H1 (cell line): Measurements from ENCODE around the gene SIK3. TPM values are rescaled to one million over a fixed set of nuclear protein-coding genes. Genes with fewer than 3 reads are reported as not detected.

Experiments
- CTCF ChIA-PET: fragments of 300-600 bp; sonication (Branson Sonifier 250); formaldehyde crosslinking; loops from one replicate; lab custom pipeline; 2021; ENCODE audit not compliant: partially characterized antibody; lab: Charles Lee
- POLR2A ChIA-PET: fragments of 300-600 bp; sonication (Branson Sonifier 250); formaldehyde crosslinking; loops from one replicate; lab custom pipeline; 2021; ENCODE audit warnings: inconsistent platforms; ENCODE audit not compliant: partially characterized antibody; lab: Charles Lee
- DNase-seq, 2 experiments: peaks; one replicate each; pipeline versions ENCODE4 v3.0.0 to v3.0.0-alpha.2; 2010 to 2022; ENCODE audit warnings: low spot score in 2 of 2, low read depth in 1 of 2, mixed read lengths in 1 of 2
- FAIRE-seq: peaks from 2 replicates; lab custom pipeline; 2011; peaks lifted over from hg19 to GRCh38; lab: Jason Lieb, UNC
- H2AFZ ChIP-seq: 2 replicates; pipeline ENCODE4 v1.8.1; 2012; ENCODE audit warnings: low read length, inconsistent platforms
- H2AK5ac ChIP-seq: 2 replicates; pipeline ENCODE4 v1.6.1; 2013; ENCODE audit warnings: low read depth, low read length
- H2BK120ac ChIP-seq: replicated peaks from 2 replicates; pipeline ENCODE3; 2013; ENCODE audit warnings: low read depth, low read length, inconsistent platforms
- H2BK12ac ChIP-seq: 2 replicates; pipeline ENCODE4 v1.6.1; 2013; ENCODE audit warnings: low read depth, low read length
- H2BK15ac ChIP-seq: 2 replicates; pipeline ENCODE4 v1.6.1; 2013; ENCODE audit warnings: low read length
- H2BK20ac ChIP-seq: 2 replicates; pipeline ENCODE4 v1.6.1; 2013; ENCODE audit warnings: low read length
- H2BK5ac ChIP-seq: 2 replicates; pipeline ENCODE4 v1.6.1; 2013; ENCODE audit warnings: low read depth, low read length
- H3K14ac ChIP-seq: 2 replicates; pipeline ENCODE4 v1.6.1; 2013; ENCODE audit warnings: inconsistent platforms; ENCODE audit not compliant: insufficient read length
- H3K18ac ChIP-seq: 2 replicates; pipeline ENCODE4 v1.6.1; 2013; ENCODE audit warnings: low read length; ENCODE audit errors: extremely low read depth
- H3K23ac ChIP-seq: 2 replicates; pipeline ENCODE4 v1.6.1; 2013; ENCODE audit warnings: inconsistent platforms; ENCODE audit not compliant: insufficient read length
- H3K23me2 ChIP-seq: 2 replicates; pipeline ENCODE4 v1.6.1; 2013; ENCODE audit warnings: low read depth, low read length
- H3K27ac ChIP-seq: 2 replicates; pipeline ENCODE4 v1.6.1; 2011; ENCODE audit warnings: low read depth, low read length, inconsistent platforms
- H3K27me3 ChIP-seq, 4 experiments: replicated peaks in 1 of 4; 1 replicate in 1 of 4; 2 replicates in 3 of 4; pipeline versions ENCODE4 v1.6.1 to v1.8.1; 2011 to 2013; ENCODE audit warnings: low read length in 3 of 4, mild to moderate bottlenecking in 3 of 4, inconsistent platforms in 2 of 4, mixed read lengths in 2 of 4, moderate library complexity in 1 of 4; ENCODE audit not compliant: control insufficient read depth in 3 of 4, insufficient read depth in 3 of 4; ENCODE audit errors: extremely low read depth in 1 of 4
- H3K36me3 ChIP-seq, 4 experiments: 2 replicates each; pipeline versions ENCODE4 v1.6.1 to v1.8.1; 2011 to 2013; ENCODE audit warnings: mild to moderate bottlenecking in 4 of 4, low read length in 3 of 4, moderate library complexity in 2 of 4, control low read depth in 1 of 4, inconsistent platforms in 1 of 4; ENCODE audit not compliant: insufficient read depth in 4 of 4, control insufficient read depth in 2 of 4
- H3K4ac ChIP-seq: replicated peaks from 2 replicates; pipeline ENCODE3; 2013; ENCODE audit warnings: low read length, low read depth, mixed read lengths, inconsistent platforms; ENCODE audit not compliant: insufficient read length
- H3K4me1 ChIP-seq, 4 experiments: replicated peaks in 1 of 4; 1 replicate in 1 of 4; 2 replicates in 3 of 4; pipeline versions ENCODE4 v1.6.1 to v1.8.1; 2011 to 2013; ENCODE audit warnings: low read length in 3 of 4, inconsistent platforms in 2 of 4, mixed read lengths in 1 of 4; ENCODE audit not compliant: insufficient read depth in 4 of 4, control insufficient read depth in 3 of 4
- H3K4me2 ChIP-seq, 2 experiments: 2 replicates each; pipeline versions ENCODE4 v1.6.1 to v1.8.1; 2011 to 2013; ENCODE audit warnings: low read depth in 2 of 2, low read length in 2 of 2, control low read depth in 1 of 2, inconsistent platforms in 1 of 2, mild to moderate bottlenecking in 1 of 2; ENCODE audit not compliant: insufficient read depth in 1 of 2
- H3K4me3 ChIP-seq, 4 experiments: fragments of 200-600, 300-600 bp in 1 of 4; sonication (generic), shearing (Covaris generic), sonication (Bioruptor Twin) in 1 of 4; 2 replicates each; pipeline versions ENCODE4 v1.5.1 to v1.8.1; 2011 to 2016; ENCODE audit warnings: low read length in 4 of 4, low read depth in 3 of 4, control low read depth in 2 of 4, inconsistent platforms in 2 of 4, mild to moderate bottlenecking in 2 of 4, mixed read lengths in 1 of 4, moderate library complexity in 1 of 4; ENCODE audit not compliant: insufficient read depth in 2 of 4; ENCODE audit errors: extremely low read depth in 1 of 4
- H3K56ac ChIP-seq: replicated peaks from 2 replicates; pipeline ENCODE3; 2013; ENCODE audit warnings: low read depth, mild to moderate bottlenecking, mixed read lengths, low read length, inconsistent platforms; ENCODE audit not compliant: insufficient read length
- H3K79me1 ChIP-seq: 2 replicates; pipeline ENCODE4 v1.6.1; 2013; ENCODE audit warnings: low read depth, low read length, control low read depth
- H3K79me2 ChIP-seq, 2 experiments: 2 replicates each; pipeline versions ENCODE4 v1.6.1 to v1.8.1; 2012 to 2013; ENCODE audit warnings: low read length in 2 of 2, mild to moderate bottlenecking in 2 of 2, inconsistent platforms in 1 of 2; ENCODE audit not compliant: insufficient read depth in 2 of 2, control insufficient read depth in 1 of 2
- H3K9ac ChIP-seq, 4 experiments: replicated peaks in 1 of 4; 1 replicate in 1 of 4; 2 replicates in 3 of 4; pipeline versions ENCODE4 v1.6.1 to v1.8.1; 2011 to 2013; ENCODE audit warnings: low read depth in 3 of 4, low read length in 3 of 4, control low read depth in 2 of 4, mild to moderate bottlenecking in 2 of 4, moderate library complexity in 2 of 4, inconsistent platforms in 1 of 4; ENCODE audit errors: extremely low read depth in 1 of 4
- H3K9me3 ChIP-seq, 2 experiments: 2 replicates each; pipeline versions ENCODE4 v1.6.1 to v1.8.1; 2012 to 2013; ENCODE audit warnings: mild to moderate bottlenecking in 2 of 2, moderate library complexity in 2 of 2, control low read depth in 1 of 2, inconsistent platforms in 1 of 2, low read depth in 1 of 2, low read length in 1 of 2, mixed read lengths in 1 of 2; ENCODE audit not compliant: insufficient read depth in 2 of 2
- H4K20me1 ChIP-seq, 2 experiments: replicated peaks in 1 of 2; 2 replicates each; pipeline versions ENCODE3 to v1.8.1; 2011 to 2013; ENCODE audit warnings: inconsistent platforms in 2 of 2, low read length in 2 of 2, mild to moderate bottlenecking in 1 of 2; ENCODE audit not compliant: insufficient read depth in 2 of 2, control insufficient read depth in 1 of 2
- H4K5ac ChIP-seq: 2 replicates; pipeline ENCODE4 v1.6.1; 2013; ENCODE audit warnings: low read length, low read depth, mixed read lengths, inconsistent platforms; ENCODE audit not compliant: insufficient read length
- H4K8ac ChIP-seq: 2 replicates; pipeline ENCODE4 v1.8.0; 2013; ENCODE audit warnings: mild to moderate bottlenecking, moderate library complexity, low read length, inconsistent platforms; ENCODE audit not compliant: insufficient read depth; ENCODE audit errors: extremely low read depth
- H4K91ac ChIP-seq: replicated peaks from 2 replicates; pipeline ENCODE3; 2013; ENCODE audit warnings: low read length, mixed read lengths, inconsistent platforms; ENCODE audit not compliant: insufficient read length
- ASH2L ChIP-seq: fragments of 200-600, 300-600 bp; sonication (generic); IDR thresholded peaks from one replicate; pipeline ENCODE4 v1.7.1; 2017; ENCODE audit warnings: low read length
- BACH1 ChIP-seq: IDR thresholded peaks from 2 replicates; pipeline ENCODE4 v1.6.1; 2012; ENCODE audit warnings: low read length, improper control_type of control experiment
- CBX8 ChIP-seq: fragments of 300-800, 300-1000 bp; sonication (generic); IDR thresholded peaks from 2 replicates; pipeline ENCODE4 v1.7.1; 2016; ENCODE audit warnings: low read depth, low read length, borderline replicate concordance
- EGR1 ChIP-seq: IDR thresholded peaks from 2 replicates; pipeline ENCODE4 v1.6.1; 2011; ENCODE audit warnings: low read depth, low read length, borderline replicate concordance
- EP300 ChIP-seq, 2 experiments: IDR thresholded peaks; 1 replicate in 1 of 2; 2 replicates in 1 of 2; pipeline ENCODE4 v1.6.1; 2011 to 2012; ENCODE audit warnings: low read depth in 2 of 2, low read length in 2 of 2, mild to moderate bottlenecking in 2 of 2, borderline replicate concordance in 1 of 2, inconsistent platforms in 1 of 2, moderate library complexity in 1 of 2
- EZH2 ChIP-seq: fragments of 200-600 bp; sonication (generic); IDR thresholded peaks from 2 replicates; pipeline ENCODE4 v1.7.1; 2012; ENCODE audit warnings: low read depth, mild to moderate bottlenecking, moderate library complexity, low read length, inconsistent platforms; ENCODE audit not compliant: severe bottlenecking
- GTF2F1 ChIP-seq: IDR thresholded peaks from 2 replicates; pipeline ENCODE4 v1.6.1; 2012; ENCODE audit warnings: low read depth, low read length, improper control_type of control experiment, borderline replicate concordance
- KDM1A ChIP-seq: fragments of 200-600, 300-600 bp; sonication (generic); IDR thresholded peaks from 2 replicates; pipeline ENCODE4 v1.7.1; 2016; ENCODE audit warnings: mild to moderate bottlenecking, low read length, borderline replicate concordance
- MAX ChIP-seq: IDR thresholded peaks from 2 replicates; pipeline ENCODE4 v1.6.1; 2012; ENCODE audit warnings: inconsistent platforms
- NANOG ChIP-seq: IDR thresholded peaks from 2 replicates; pipeline ENCODE4 v1.6.1; 2011; ENCODE audit warnings: low read length, low read depth, mild to moderate bottlenecking, inconsistent platforms; ENCODE audit not compliant: insufficient read depth, poor library complexity, severe bottlenecking
- POLR2AphosphoS5 ChIP-seq: IDR thresholded peaks from 2 replicates; pipeline ENCODE4 v1.6.1; 2011; ENCODE audit warnings: low read depth, low read length
- RAD21 ChIP-seq, 2 experiments: IDR thresholded peaks in 1 of 2; conservative IDR thresholded peaks in 1 of 2; 2 replicates each; pipeline ENCODE4 v1.6.1; 2011; ENCODE audit warnings: low read depth in 2 of 2, low read length in 2 of 2, improper control_type of control experiment in 1 of 2, inconsistent platforms in 1 of 2, mild to moderate bottlenecking in 1 of 2, moderate library complexity in 1 of 2
- SIX5 ChIP-seq: IDR thresholded peaks from 2 replicates; pipeline ENCODE4 v1.6.1; 2011; ENCODE audit warnings: mild to moderate bottlenecking, low read depth, low read length
- ZNF274 ChIP-seq: IDR thresholded peaks from 2 replicates; pipeline ENCODE4 v1.7.0; 2012; ENCODE audit warnings: low read length, borderline replicate concordance; ENCODE audit errors: extremely low read depth
- WGBS, 2 experiments: shearing (Covaris generic) in 1 of 2; methylation state at CpG; one replicate each; pipeline versions ENCODE4 v1.1.6 to v1.1.7; 2013 to 2015; ENCODE audit warnings: low lambda C conversion rate in 2 of 2, mixed read lengths in 2 of 2, inconsistent platforms in 1 of 2, low coverage in 1 of 2, missing lambda C conversion rate in 1 of 2; ENCODE audit not compliant: insufficient replicate concordance in 2 of 2, insufficient coverage in 1 of 2, insufficient read length in 1 of 2; ENCODE audit errors: extremely low coverage in 1 of 2, missing lambda C conversion rate in 1 of 2; 5-methylcytosine and 5-hydroxymethylcytosine counted together
- polyA plus RNA-seq, 7 experiments: library from polyadenylated mRNA; depleted of rRNA in 3 of 7; stranded (reverse) in 5 of 7; unstranded in 2 of 7; fragments of >200 nt in 5 of 7; fragments of 200-250 nt in 2 of 7; gene quantifications; 1 replicate in 5 of 7; 2 replicates in 1 of 7; 4 replicates in 1 of 7; pipeline versions ENCODE4 v1.2.1 to v1.2.3, GENCODE V29; 2011 to 2013; ENCODE audit warnings: missing spikeins in 2 of 7, mixed read lengths in 2 of 7
- total RNA-seq: library from RNA; stranded (reverse); fragmentation: NEBNext Ultra II Directional; extraction: Animal tissue kit (Norgen Biotek cat#: 25700); gene quantifications from 2 replicates; pipeline ENCODE4 v1.2.1, GENCODE V29; 2021

The SIK3 gene
- total and polyA plus RNA-seq, 2 of the 8 experiments (the other 6 are each of a cell fraction or from before 2014, with no cell fraction given), result 19.9 to 32.1 TPM

GRCh38 chr11:116825434-116825833 lies 272.8 kb downstream of the SIK3 start:
- WGBS, 2 experiments, result 79% methylated on average over 5 of the region's 5 CpGs; no CpG with 5 or more reads in 1 of the 2 experiments
- no peaks in the 10 kb centered on the region for H3K36me3 ChIP-seq
- no peak overlapping the region for H3K56ac ChIP-seq
- no peak overlapping the region for H3K4ac ChIP-seq
- no peak overlapping the region for H4K8ac ChIP-seq
- no peaks in the 10 kb centered on the region for H3K79me2 ChIP-seq
- no peak overlapping the region for H2BK15ac ChIP-seq
- H4K91ac ChIP-seq, result no peak overlapping the region
- no peak for DNase-seq
- H3K9ac ChIP-seq, result no peak overlapping the region
- no peaks in the 10 kb centered on the region for H3K9me3 ChIP-seq
- H2BK120ac ChIP-seq, result no peak overlapping the region
- no peak overlapping the region for H3K14ac ChIP-seq
- no peaks in the 10 kb centered on the region for H3K23me2 ChIP-seq
- no peaks in the 10 kb centered on the region for H3K27me3 ChIP-seq
- no peaks in the 10 kb centered on the region for H3K79me1 ChIP-seq
- H3K4me2 ChIP-seq, result no peak overlapping the region
- no peaks in the 10 kb centered on the region for H3K4me1 ChIP-seq
- no peak overlapping the region for H2BK12ac ChIP-seq
- no peak overlapping the region for H3K18ac ChIP-seq
- H3K27ac ChIP-seq, result no peak overlapping the region
- no peak overlapping the region for H2BK20ac ChIP-seq
- H4K20me1 ChIP-seq, result no peaks in the 10 kb centered on the region
- no peak overlapping the region for H3K23ac ChIP-seq
- FAIRE-seq, result no peak
- ChIA-PET CTCF (interaction anchor here (1.0 to 6.9 kb wide), 4 partner anchors 10 to 71 kb away, joined by 3 to 60 read pairs (median 30); partner anchors contain the start of genes APOA1, APOA5 and ZPR1), POLR2A (no interaction called here)
- H4K5ac ChIP-seq, result no peak overlapping the region
- H2AK5ac ChIP-seq, result no peak overlapping the region
- H2AFZ ChIP-seq, result no peak overlapping the region
- H3K4me3 ChIP-seq, result no peak overlapping the region
- no peak overlapping the region for H2BK5ac ChIP-seq
- TF ChIP-seq EP300 (IDR thresholded peaks at IDR 0.05; ENCODE audit: borderline replicate concordance in 1 of 2, low read depth in 2 of 2, low read length in 2 of 2) (no peak), KDM1A (no peak), MAX (no peak), ZNF274 (no peak), GTF2F1 (no peak), POLR2AphosphoS5 (no peak), ASH2L (no peak), RAD21 (IDR thresholded peaks at IDR 0.05 in 1 of 2, conservative IDR thresholded peaks at IDR 0.05 in 1 of 2; ENCODE audit: low read depth in 2 of 2, low read length in 2 of 2) (no peak), NANOG (no peak), EZH2 (no peak), BACH1 (no peak), SIX5 (no peak), EGR1 (no peak), CBX8 (no peak)
